Stomach smooth muscle (tissue), 2 donors: Measurements from ENCODE around the gene GPC3.
A peak's percentile ranks its signal among the peaks of the same experiment; 100 is the strongest.
"Not testable (repeated sequence)": the region's sequence is repeated elsewhere in the genome, so short reads cannot be mapped to it uniquely, and the experiment has no call there.

Experiments used
- H3K27ac ChIP-seq: one replicate; pipeline ENCODE4 v1.7.0; 2013; ENCODE audit warnings: mild to moderate bottlenecking, low read length, inconsistent platforms
- H3K27me3 ChIP-seq, 2 donors: one replicate each; pipeline ENCODE4 v1.7.0; 2013; ENCODE audit warnings: low read length in 2 of 2; ENCODE audit not compliant: insufficient read depth in 2 of 2, control insufficient read depth in 1 of 2
- H3K36me3 ChIP-seq, 2 donors: one replicate each; pipeline ENCODE4 v1.7.0; 2013; ENCODE audit warnings: low read length in 2 of 2; ENCODE audit not compliant: control insufficient read depth in 2 of 2, insufficient read depth in 2 of 2
- H3K4me1 ChIP-seq: one replicate; pipeline ENCODE4 v1.7.0; 2013; ENCODE audit warnings: low read length; ENCODE audit not compliant: control insufficient read depth, insufficient read depth
- H3K4me3 ChIP-seq, 2 donors: one replicate each; pipeline ENCODE4 v1.7.0; 2013; ENCODE audit warnings: low read length in 2 of 2
- H3K9ac ChIP-seq, 2 donors: one replicate each; pipeline ENCODE4 v1.7.0; 2013; ENCODE audit warnings: low read length in 2 of 2, mild to moderate bottlenecking in 1 of 2
- H3K9me3 ChIP-seq, 2 donors: one replicate each; pipeline ENCODE4 v1.7.0; 2013; ENCODE audit warnings: low read length in 2 of 2; ENCODE audit not compliant: control insufficient read depth in 2 of 2
- donor health status: healthy.
- donor health status: Pancreatic carcinoma.

The GPC3 gene

DNA sequence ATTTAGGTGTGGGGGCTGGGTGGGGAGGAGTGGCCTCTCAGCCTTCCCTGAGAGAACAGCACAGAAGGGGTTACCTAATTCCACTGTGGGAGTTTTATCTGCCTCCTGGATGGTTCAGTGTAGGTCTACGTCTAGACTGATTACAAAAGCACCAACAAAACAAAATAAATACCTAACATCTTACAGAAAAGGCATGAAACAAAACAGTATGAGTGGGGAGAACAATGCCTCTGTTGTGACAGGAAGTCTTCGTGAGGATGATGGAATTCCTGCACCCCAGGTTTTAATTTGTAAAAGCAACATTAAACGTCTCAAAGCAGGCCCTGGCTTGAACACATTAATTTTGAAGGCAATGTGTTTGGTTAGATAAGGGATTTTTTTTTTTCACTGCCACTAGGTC lies 458.0 kb downstream of the GPC3 start:
- Histone ChIP-seq H3K36me3 (no peaks in the 10 kb centered on the region), H3K4me3 (no peak overlapping the region), H3K9ac (no peak overlapping the region), H3K4me1 (no peaks in the 10 kb centered on the region), H3K27ac (no peak overlapping the region), H3K27me3 (no peaks in the 10 kb centered on the region), H3K9me3 (no peaks in the 10 kb centered on the region)

DNA sequence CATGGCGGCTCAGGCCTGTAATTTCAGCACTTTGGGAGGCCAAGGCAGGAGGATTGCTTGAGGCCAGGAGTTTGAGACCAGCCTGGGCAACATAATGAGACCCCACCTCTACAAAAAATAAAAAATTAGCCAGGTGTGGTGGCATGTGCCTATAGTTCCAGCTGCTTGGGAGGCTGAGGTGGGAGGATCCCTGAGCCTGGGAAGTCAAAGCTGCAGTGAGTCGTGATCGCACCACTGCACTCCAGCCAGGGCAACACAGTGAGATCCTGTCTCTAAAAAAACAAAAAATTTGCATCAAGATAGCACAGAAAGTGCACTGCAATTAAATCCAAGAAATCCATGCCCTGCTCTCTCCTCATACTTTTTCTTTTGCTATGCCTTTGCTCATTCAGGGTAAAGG lies 458.6 kb downstream of the GPC3 start:
- not testable (repeated sequence) for H3K9ac ChIP-seq, H3K4me1 ChIP-seq, H3K9me3 ChIP-seq, H3K36me3 ChIP-seq, H3K27ac ChIP-seq, H3K4me3 ChIP-seq, H3K27me3 ChIP-seq

DNA sequence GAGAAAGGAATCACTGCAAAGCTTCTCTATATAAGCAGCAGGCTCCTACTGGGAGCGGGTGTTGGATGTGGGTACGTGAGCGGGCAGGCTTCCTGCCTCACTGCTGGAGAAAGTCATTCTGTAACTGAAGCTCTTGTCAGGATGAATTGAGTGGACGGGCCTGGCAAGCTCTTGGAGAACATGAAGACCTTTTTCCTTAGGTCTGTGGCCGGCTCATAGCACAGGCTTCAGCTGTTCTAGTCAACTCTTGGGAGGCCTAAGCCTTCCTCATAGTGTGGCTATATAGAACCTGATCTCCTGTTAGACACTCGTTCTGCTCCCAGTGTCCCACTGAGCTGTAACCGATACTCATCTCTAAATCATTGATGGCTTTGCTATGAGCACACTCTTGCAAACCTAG lies 461.9 kb downstream of the GPC3 start:
- H3K36me3 ChIP-seq, result no peaks in the 10 kb centered on the region
- H3K27me3 ChIP-seq, result peaks cover 0 to 2% of the 10 kb centered on the region in 2 donors
- H3K4me3 ChIP-seq, result no peak overlapping the region
- no peaks in the 10 kb centered on the region for H3K4me1 ChIP-seq
- H3K9me3 ChIP-seq, result peaks cover 0 to 2% of the 10 kb centered on the region in 2 donors
- H3K9ac ChIP-seq, result no peak overlapping the region
- no peak overlapping the region for H3K27ac ChIP-seq

GRCh38 chrX:133523081-133523487 lies 462.3 kb downstream of the GPC3 start:
- H3K9ac ChIP-seq, result no peak overlapping the region
- no peak overlapping the region for H3K27ac ChIP-seq
- H3K27me3 ChIP-seq, result peaks cover 0 to 2% of the 10 kb centered on the region in 2 donors
- H3K9me3 ChIP-seq, result peaks cover 0 to 2% of the 10 kb centered on the region in 2 donors
- no peaks in the 10 kb centered on the region for H3K36me3 ChIP-seq
- H3K4me3 ChIP-seq, result no peak overlapping the region
- H3K4me1 ChIP-seq, result no peaks in the 10 kb centered on the region

DNA sequence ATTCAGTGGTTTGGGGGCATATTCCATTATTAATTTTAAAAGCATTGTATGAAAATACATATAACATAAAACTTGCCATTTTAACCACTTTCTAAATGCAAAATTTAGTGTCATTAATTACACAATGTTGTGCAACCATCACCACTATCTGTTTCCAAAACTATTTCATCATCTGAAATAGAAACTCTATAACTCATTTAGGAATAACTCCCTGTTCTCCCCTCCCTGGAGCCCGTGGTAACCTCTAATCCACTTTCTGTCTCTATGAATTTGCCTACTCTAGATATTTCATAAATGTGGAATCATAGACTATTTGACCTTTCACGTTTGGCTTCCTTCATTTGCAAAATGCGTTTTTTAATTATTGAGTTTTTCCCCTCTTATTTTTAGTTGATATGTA lies 468.7 kb downstream of the GPC3 start:
- no peaks in the 10 kb centered on the region for H3K4me1 ChIP-seq
- peaks cover 0 to 3% of the 10 kb centered on the region in 2 donors for H3K27me3 ChIP-seq
- no peak overlapping the region for H3K4me3 ChIP-seq
- H3K36me3 ChIP-seq, result no peaks in the 10 kb centered on the region
- H3K9me3 ChIP-seq, result peaks cover 0 to 2% of the 10 kb centered on the region in 2 donors
- H3K9ac ChIP-seq, result no peak overlapping the region
- no peak overlapping the region for H3K27ac ChIP-seq

GRCh38 chrX:133514486-133514885 lies 470.9 kb downstream of the GPC3 start:
- Histone ChIP-seq H3K36me3 (no peaks in the 10 kb centered on the region), H3K9ac (no peak overlapping the region), H3K27ac (no peak overlapping the region), H3K4me3 (no peak overlapping the region), H3K27me3 (peaks cover 0 to 3% of the 10 kb centered on the region in 2 donors), H3K9me3 (no peaks in the 10 kb centered on the region), H3K4me1 (no peaks in the 10 kb centered on the region)

DNA sequence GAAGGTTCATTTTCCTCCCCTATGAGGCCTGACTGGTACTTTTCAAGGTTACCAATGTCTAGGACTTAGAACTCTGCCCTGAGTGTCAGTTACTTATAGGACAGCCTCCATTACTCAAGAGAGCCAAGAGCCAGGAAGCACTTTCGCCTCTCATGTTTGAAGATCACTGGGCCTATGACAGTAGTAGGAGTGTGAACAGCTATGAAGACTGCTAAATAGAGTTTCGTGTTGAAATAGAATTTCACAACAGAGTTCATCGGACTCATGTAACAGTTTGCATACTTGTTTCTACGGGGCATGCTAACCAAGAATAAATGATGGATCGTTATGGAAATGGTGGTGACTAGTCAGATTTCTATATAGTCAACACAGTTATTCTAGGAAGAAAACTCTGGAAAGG lies 472.3 kb downstream of the GPC3 start:
- Histone ChIP-seq H3K36me3 (no peaks in the 10 kb centered on the region), H3K27me3 (peaks cover 0 to 3% of the 10 kb centered on the region in 2 donors), H3K27ac (no peak overlapping the region), H3K9me3 (no peaks in the 10 kb centered on the region), H3K9ac (no peak overlapping the region), H3K4me3 (no peak overlapping the region), H3K4me1 (no peaks in the 10 kb centered on the region)

GRCh38 chrX:133511041-133511440 lies 474.4 kb downstream of the GPC3 start:
- Histone ChIP-seq H3K4me1 (no peaks in the 10 kb centered on the region), H3K27me3 (peaks cover 0 to 3% of the 10 kb centered on the region in 2 donors), H3K27ac (no peak overlapping the region), H3K36me3 (no peaks in the 10 kb centered on the region), H3K9ac (no peak overlapping the region), H3K9me3 (no peaks in the 10 kb centered on the region), H3K4me3 (no peak overlapping the region)

GRCh38 chrX:133497356-133497755 lies 488.0 kb downstream of the GPC3 start:
- Histone ChIP-seq H3K36me3 (no peaks in the 10 kb centered on the region), H3K9ac (no peak overlapping the region), H3K27ac (no peak overlapping the region), H3K9me3 (no peaks in the 10 kb centered on the region), H3K4me3 (no peak overlapping the region), H3K4me1 (peaks cover 25% of the 10 kb centered on the region), H3K27me3 (peaks cover 0 to 2% of the 10 kb centered on the region in 2 donors)

DNA sequence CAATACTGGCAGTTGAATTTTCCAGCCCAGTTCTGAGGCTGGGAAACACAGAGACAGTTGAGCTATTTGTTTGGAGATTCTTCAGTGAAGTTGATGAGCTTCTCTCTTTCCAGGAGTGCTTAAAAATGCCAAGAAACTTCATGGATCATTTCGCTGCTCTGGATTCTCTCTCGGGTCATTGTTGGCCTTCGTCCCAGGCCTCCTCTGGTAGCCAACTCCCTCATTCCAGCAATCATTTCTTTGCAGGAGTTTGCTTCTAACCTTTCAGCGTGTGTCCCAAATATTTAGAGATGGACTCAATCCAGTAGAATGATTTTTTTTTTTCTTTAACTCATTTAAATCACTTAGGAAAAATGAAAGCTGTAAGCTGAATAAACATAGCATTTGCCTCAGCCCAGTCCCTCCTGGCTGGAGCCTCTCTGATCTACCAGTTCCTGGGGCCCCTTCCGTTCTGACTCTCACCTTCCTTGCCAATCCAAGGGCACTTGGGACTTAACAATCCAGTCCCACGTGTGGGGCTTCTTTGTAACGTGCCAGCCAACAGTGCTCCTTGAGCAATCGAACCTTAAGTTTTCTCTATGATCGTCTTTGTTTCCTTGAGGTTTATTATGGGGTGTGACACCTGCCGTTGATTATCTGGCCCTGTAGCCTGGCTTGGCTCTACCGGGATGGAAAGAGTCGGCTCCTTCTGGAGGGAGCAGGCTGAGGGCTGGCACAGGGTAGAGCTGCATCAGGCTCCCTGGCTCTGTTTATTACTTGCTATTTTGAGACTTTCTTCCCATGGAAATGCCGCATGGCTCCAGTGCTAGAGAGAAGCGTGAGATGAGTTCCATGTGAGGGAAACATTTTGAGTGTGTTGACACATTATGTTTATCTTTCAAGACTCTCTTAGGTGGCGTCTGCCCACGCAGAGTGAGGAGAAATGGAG lies 489.7 kb downstream of the GPC3 start:
- Histone ChIP-seq H3K9ac (peak overlapping the region; percentile 21 to 39), H3K4me1 (peaks cover 22% of the 10 kb centered on the region), H3K27ac (peak overlapping the region; percentile 76)

DNA sequence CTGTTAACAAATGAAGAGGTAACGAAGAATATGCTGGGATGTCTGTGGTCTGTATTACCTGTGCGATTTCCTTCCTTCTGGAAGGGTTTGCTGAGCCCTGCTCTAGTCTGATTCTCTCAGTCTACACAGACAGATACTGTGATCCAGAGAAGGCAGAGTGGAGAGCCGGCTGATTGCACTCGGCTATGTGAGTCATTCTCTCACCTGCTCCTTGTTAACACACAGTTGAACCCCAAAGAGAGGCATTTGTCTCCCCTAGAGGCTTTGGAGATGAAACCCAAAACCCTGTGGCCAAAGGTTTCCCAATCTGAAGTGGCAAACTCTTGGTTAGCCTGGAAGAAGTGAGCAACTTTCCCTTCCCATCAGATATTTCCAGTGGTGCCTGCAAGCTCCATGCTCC lies 492.0 kb downstream of the GPC3 start:
- Histone ChIP-seq H3K4me3 (no peak overlapping the region), H3K36me3 (no peaks in the 10 kb centered on the region)

More for the DNA sequence above, 489.7 kb downstream of the GPC3 start:
- H3K36me3 ChIP-seq, result no peaks in the 10 kb centered on the region
- peak overlapping the region in 1 of 2 donors; percentile 57 for H3K4me3 ChIP-seq
- no peaks in the 10 kb centered on the region for H3K9me3 ChIP-seq
- peaks cover 0 to 2% of the 10 kb centered on the region in 2 donors for H3K27me3 ChIP-seq

More for the DNA sequence above, 492.0 kb downstream of the GPC3 start:
- Histone ChIP-seq H3K9me3 (no peaks in the 10 kb centered on the region), H3K4me1 (peaks cover 15% of the 10 kb centered on the region), H3K9ac (no peak overlapping the region), H3K27ac (no peak overlapping the region), H3K27me3 (peaks cover 0 to 2% of the 10 kb centered on the region in 2 donors)
